HG03439 (cell line): ENCODE results near the gene KCNH2.
"Not testable (repeated sequence)": the region's sequence is repeated elsewhere in the genome, so short reads cannot be mapped to it uniquely, and the experiment has no call there.

ENCODE experiments used
- ATAC-seq: cut with Tn5 transposase; IDR thresholded peaks from one replicate; pipeline ENCODE4 v1.9.1; 2021; ENCODE audit warnings: mild to moderate bottlenecking, moderate library complexity; ENCODE audit not compliant: unreplicated experiment

Gene KCNH2

DNA sequence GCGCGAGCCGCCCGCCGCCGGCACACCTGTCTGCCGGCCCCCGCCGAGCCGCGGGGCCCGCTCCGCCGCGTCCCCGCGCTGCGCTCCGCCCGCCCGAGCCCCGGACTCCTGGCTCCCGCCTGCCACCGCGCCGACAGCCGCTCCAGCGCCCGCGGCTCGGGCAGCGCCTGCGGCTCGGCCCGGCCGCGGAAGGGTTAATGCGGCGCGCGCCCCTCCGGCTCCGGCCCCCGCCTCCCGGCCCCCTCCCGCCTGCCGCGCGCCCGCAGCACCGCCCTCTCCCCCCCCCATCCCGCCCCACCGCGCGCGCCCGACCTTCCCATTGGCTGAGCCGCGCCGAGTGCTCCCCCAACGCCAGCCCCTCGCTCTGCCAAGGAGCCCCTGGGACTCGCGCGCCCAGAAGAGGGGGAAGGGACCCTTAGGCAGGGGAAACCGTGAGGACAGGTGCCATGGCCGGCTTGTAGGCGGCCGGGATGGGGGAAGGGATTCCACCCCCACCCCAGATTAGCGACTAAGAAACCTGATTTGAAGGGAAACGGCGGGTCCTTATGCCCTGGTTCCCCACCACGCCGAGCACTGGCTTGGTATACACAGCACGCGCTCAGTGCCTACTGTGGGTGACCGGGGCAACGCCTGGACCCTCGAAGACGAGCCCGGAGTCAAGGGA, at the start of gene KCNH2:
TSS of gene KCNH2 (minus strand) at position 196 of the 664 bp plus-strand sequence. CDS start 408 bp downstream, outside the sequence.
- ATAC-seq, result no peak

- not testable (repeated sequence) for ATAC-seq
Observed at GRCh38 chr7:151027728-151028130, 49.6 kb upstream of the KCNH2 start.

DNA sequence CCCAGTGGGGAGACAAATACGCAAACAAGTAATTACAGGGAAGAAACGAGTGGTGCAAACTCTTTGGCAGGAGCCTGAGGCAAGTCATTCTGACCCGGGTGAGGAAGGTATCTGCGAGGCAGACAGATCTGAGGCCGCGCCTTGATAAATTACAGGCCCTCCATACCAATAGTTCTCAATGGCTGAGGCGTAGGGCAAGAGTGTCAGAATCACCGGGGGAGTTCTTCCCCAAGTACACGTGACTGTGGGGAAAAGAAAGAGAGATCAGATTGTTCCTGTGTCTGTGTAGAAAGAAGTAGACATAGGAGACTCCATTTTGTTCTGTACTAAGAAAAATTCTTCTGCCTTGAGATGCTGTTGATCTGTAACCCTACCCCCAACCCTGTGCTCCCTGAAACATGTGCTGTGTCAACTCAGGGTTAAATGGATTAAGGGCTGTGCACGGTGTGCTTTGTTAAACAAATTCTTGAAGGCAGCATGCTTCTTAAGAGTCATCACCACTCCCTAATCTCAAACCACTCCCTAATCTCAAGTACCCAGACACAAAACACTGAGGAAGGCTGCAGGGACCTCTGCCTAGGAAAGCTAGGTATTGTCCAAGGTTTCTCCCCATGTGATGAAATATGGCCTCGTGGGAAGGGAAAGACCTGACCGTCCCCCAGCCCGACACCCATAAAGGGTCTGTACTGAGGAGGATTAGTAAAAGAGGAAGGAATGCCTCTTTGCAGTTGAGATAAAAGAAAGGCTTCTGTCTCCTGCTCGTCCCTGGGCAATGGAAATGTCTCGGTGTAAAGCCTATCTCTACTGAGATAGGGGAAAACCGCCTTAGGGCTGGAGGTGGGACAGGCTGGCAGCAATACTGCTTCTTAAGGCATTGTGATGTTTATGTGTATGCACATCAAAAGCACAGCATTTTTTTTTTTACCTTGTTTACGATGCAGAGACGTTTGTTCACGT, 48.9 kb upstream of the KCNH2 start:
- not testable (repeated sequence) for ATAC-seq

GRCh38 chr7:151025924-151026671, 48.0 kb upstream of the KCNH2 start:
- no peak for ATAC-seq

DNA sequence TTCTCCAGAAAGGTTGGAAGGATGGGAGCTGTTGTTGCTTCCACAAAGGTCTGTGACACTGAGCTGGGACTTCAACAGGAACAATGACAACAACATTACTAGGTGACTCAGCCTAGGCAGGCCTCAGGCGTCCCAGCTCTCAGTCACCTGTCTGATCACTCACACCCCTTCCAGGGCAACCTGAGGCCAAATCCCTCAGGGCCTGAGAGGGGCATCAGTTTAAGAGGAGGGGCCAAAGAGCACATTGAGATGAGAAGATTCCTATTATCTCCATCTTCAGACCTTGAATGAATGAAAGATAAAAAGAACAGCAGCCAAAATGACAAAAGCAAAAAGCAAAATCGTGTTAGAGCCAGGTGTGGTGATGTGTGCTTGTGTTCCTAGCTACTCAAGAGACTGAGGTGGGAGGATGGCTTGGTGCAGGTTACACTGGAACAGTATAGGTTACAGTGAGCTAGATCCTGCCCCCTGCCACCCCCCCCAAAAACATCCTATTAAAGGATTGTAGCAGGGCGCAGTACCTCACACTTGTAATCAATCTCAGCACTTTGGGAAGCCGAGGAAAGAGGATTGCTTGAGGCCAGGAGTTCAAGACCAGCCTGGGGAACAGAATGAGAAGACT, 46.4 kb upstream of the KCNH2 start, which contains the start of gene ATG9B:
TSS of gene ATG9B (minus strand) at position 60 of the 622 bp plus-strand sequence. CDS start 71 bp downstream, outside the sequence.
- ATAC-seq, result no peak

DNA sequence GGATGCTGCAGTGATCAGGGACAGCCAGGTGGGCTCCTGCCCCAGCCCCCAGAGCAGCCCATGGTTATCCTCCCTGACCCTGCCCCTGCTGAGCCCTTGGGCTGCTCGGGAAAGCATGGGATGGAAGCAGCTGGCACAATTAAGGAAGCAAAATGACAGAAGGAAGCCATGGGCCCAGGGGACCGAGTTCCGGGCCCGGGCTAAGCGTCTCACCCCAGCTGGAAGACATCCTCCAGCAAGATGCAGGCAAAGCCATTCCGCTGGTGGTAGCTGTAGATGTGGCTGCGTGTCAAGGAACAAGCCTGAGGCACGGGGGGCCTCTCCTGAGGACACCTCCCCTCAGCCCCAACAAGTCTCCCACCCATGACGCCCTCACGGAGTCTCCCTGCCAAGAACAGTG, 45.1 kb upstream of the KCNH2 start:
- no peak for ATAC-seq

DNA sequence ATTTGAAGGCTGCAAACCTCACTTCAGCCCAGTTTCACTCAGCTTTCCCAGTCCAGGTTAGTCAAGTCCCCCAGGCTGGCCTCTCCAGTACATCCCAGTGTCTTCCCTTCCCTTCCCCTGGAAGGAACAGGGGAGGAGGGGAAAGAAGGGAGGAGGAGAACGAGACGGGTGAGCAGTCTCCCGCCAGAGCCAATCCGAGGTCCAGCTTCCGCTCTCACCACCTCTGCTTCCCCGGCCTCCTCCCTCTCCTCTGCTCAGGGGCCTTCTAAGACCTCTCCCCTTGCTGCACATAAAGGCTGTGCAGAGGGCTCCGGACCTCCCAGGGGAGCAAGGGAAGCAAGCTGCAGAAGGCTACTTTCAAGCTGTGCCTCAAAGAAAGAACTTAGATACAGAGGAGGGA, 42.1 kb upstream of the KCNH2 start:
- ATAC-seq, result no peak

GRCh38 chr7:151019130-151019447, 41.0 kb upstream of the KCNH2 start:
- ATAC-seq, result no peak

DNA sequence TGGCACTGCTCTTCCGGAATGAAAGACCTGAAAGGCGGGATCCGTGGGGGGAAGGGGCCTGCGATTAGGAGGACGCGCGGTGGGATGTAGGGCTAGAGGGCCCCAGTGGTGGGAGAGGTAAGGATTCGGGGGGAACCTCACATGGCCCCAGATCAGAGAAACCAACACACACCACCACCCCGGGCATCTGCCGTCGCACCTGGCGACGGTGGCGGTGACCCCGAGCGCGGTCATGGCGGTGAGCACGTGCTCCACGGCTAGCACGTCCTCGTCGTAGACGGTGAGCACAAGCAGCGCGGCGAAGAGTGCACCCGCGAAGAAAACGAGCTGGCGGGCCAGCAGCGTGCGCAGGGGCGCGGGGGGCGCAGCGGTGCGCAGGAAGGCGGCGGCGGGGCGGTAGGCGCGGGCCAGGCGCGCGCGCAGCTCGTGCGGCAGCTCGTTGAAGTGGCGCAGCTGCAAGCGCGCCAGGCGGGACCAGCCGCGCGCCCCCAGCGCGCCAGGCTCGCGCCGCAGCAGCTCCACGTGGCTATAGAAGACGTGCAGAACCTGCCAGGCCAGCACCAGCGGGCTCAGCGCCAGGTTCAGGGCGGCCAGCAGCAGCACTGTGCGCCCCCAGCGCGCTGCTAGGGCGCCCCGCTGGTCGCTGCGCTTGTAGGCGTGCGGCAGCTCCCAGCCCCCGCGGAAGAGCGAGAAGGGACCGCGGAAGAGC, 40.5 kb upstream of the KCNH2 start:
- no peak for ATAC-seq

DNA sequence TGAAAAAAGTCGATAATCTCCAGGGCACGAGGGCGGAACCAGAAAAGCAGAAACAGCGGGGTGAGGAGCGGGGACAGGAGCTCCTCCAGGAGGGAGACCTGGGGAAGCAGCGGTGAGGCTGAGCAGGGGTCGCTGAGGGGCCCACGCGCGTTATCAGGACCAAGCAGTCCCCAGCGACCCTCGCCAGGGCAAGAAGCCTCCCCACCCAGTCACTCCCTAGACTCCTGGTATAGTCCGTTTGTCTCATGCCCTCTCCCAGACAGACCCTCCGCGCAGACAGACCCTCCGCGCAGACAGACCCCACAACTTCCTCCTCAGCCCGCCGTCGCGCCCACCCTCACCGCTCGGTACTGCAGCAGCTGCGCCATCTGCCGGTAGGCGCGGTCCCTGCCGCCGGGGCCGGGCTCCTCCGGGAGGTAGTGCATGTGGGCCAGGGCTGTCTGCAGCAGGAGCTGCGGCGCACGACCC, 39.9 kb upstream of the KCNH2 start:
- peak; percentile 46 for ATAC-seq

DNA sequence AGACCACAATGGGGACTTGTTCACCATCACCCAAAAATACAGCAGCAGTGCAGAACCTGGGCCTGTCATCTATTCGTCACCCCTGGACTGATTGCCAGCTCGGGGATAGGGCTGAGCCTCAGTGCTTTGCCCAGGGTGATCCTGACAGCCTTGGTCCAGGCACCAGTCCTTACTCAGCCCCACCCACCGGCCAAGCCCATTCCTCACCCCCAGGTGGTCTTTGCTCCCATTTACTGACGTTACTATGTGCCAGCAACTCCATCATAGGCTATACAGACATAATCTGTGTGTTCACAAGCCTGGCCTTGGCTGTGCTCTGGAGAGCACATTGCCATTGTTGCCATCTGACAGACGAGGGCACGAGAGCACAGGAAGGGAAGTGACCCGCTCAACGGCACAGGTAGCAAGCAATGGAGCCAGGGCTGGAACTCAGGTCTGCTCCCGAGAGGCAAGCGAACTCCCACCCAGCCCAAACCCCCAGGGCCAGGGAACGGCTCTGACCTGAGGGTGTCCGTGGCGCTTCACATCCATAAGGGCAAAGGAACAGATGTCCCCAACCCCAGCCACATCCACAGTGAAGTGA, 39.3 kb upstream of the KCNH2 start:
- ATAC-seq, result no peak

- ATAC-seq, result no peak
Observed at GRCh38 chr7:151016942-151017341, 38.8 kb upstream of the KCNH2 start.

- no peak for ATAC-seq
Observed at GRCh38 chr7:151016505-151016904, 38.4 kb upstream of the KCNH2 start.

DNA sequence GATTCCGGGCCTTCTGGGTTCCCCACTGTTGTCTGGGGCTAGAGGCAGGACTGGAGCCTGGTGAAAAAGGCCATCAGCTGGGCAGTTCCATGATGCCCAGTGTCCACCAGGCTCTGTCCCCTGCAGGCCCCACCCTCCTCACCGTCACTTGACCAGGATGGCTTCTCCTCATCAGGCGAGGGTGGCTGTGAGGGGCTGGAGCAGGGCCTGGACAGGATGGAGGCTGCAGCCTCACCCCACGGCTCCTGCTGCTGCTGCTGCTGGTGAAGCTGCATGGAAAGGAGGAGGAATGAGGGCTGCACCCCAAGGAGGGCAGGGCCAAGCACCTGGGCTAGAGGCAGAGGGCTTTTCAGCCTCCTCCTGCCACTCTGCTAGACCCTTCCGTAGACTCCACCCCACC, 37.8 kb upstream of the KCNH2 start:
- no peak for ATAC-seq

DNA sequence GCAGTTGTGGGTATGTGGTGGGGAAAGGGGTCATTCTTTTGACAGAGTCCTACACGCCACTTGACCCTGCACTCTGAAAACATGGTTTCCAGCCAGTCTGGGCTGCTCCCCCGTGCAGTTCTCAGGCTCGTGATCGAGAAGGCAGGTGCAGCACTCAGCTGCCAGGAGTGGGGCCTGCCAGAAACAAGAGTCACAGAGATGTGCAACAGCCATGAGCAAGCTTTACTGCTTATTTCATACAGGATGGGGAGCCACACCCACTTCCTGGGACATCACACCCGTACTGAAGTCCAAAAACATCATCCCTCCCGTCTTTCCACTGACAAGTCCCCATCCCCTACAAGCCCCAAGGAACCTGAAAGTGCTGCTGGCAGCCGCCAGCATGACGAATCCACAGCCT, 36.8 kb upstream of the KCNH2 start:
- no peak for ATAC-seq

DNA sequence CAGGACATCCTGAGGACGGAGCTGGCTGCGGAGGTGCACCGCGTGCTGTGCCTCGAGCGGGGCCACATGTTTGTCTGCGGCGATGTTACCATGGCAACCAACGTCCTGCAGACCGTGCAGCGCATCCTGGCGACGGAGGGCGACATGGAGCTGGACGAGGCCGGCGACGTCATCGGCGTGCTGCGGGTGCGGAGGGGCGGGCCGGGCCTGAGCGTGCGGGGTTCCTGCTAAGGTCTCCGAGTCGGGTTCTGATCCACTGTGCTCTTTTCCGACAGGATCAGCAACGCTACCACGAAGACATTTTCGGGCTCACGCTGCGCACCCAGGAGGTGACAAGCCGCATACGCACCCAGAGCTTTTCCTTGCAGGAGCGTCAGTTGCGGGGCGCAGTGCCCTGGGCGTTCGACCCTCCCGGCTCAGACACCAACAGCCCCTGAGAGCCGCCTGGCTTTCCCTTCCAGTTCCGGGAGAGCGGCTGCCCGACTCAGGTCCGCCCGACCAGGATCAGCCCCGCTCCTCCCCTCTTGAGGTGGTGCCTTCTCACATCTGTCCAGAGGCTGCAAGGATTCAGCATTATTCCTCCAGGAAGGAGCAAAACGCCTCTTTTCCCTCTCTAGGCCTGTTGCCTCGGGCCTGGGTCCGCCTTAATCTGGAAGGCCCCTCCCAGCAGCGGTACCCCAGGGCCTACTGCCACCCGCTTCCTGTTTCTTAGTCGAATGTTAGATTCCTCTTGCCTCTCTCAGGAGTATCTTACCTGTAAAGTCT, 35.8 kb upstream of the KCNH2 start:
- no peak for ATAC-seq

- no peak for ATAC-seq
Observed at GRCh38 chr7:151013356-151013732, 35.2 kb upstream of the KCNH2 start.

DNA sequence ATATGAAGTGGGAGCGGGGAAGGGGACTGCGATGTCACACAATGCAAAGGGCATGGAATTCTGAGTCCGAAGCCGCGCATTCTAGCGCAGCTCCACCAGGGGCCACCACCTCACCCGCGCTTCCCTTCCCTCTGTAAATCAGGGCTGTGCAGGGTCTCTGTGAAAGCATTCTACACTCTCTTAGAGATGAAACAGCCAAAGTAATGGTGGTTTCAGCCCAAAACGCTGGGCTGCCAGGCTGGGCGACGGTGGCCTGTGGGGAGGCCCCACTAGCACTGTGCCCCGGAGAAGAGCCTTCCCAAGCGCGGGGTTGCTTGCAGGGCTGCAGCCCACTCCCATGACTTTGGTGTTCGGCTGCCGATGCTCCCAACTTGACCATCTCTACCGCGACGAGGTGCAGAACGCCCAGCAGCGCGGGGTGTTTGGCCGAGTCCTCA, 34.8 kb upstream of the KCNH2 start:
- no peak for ATAC-seq
